Fibroblast of lung (primary cell): Measurements from ENCODE around the gene KMT2E. TPM values are rescaled to one million over a fixed set of nuclear protein-coding genes. Genes with fewer than 3 reads are reported as not detected.

Experiments used
- DNase-seq, 2 donors: peaks; one replicate each; pipeline versions ENCODE4 v3.0.0 to v3.0.0-alpha.2; 2010; ENCODE audit warnings: low read depth in 2 of 2
- H2AFZ ChIP-seq: 2 replicates; pipeline ENCODE4 v1.5.1; 2012; ENCODE audit warnings: low read length, control low read depth, inconsistent platforms
- H3K27ac ChIP-seq: 2 replicates; pipeline ENCODE4 v1.5.1; 2011; ENCODE audit warnings: low read length, control low read depth; ENCODE audit not compliant: insufficient read depth
- H3K27me3 ChIP-seq: 2 replicates; pipeline ENCODE4 v1.5.1; 2011; ENCODE audit warnings: mild to moderate bottlenecking, low read length; ENCODE audit not compliant: control insufficient read depth, insufficient read depth
- H3K36me3 ChIP-seq: 2 replicates; pipeline ENCODE4 v1.5.1; 2011; ENCODE audit warnings: low read length; ENCODE audit not compliant: control insufficient read depth, insufficient read depth
- H3K4me1 ChIP-seq: 2 replicates; pipeline ENCODE4 v1.5.1; 2011; ENCODE audit warnings: low read length; ENCODE audit not compliant: control insufficient read depth, insufficient read depth; ENCODE audit errors: extremely low read depth
- H3K4me2 ChIP-seq: 2 replicates; pipeline ENCODE4 v1.5.1; 2011; ENCODE audit warnings: low read length, control low read depth; ENCODE audit not compliant: insufficient read depth; ENCODE audit errors: extremely low read depth
- H3K4me3 ChIP-seq, 4 experiments: fragments of 200-600 bp in 1 of 4; sonication (generic) in 1 of 4; replicated peaks in 1 of 4; 2 replicates each; pipeline ENCODE4 v1.5.1; 2011 to 2016; ENCODE audit warnings: low read length in 4 of 4, low read depth in 3 of 4, mild to moderate bottlenecking in 3 of 4, control low read depth in 2 of 4, inconsistent platforms in 1 of 4, mixed read lengths in 1 of 4; ENCODE audit not compliant: insufficient read depth in 1 of 4; ENCODE audit errors: control extremely low read depth in 1 of 4
- H3K79me2 ChIP-seq: 2 replicates; pipeline ENCODE4 v1.5.1; 2012; ENCODE audit warnings: mild to moderate bottlenecking, low read length, inconsistent platforms; ENCODE audit not compliant: control insufficient read depth, insufficient read depth
- H3K9ac ChIP-seq: 2 replicates; pipeline ENCODE4 v1.5.1; 2011; ENCODE audit warnings: mild to moderate bottlenecking, low read length, control low read depth; ENCODE audit not compliant: insufficient read depth
- H3K9me3 ChIP-seq: 2 replicates; pipeline ENCODE4 v1.5.1; 2012; ENCODE audit warnings: low read depth, low read length; ENCODE audit not compliant: control insufficient read depth, insufficient read depth
- H4K20me1 ChIP-seq: 2 replicates; pipeline ENCODE4 v1.5.1; 2011; ENCODE audit warnings: low read length; ENCODE audit not compliant: control insufficient read depth, insufficient read depth; ENCODE audit errors: extremely low read depth
- CTCF ChIP-seq, 2 donors: IDR thresholded peaks in 1 of 2; conservative IDR thresholded peaks in 1 of 2; 1 replicate in 1 of 2; 2 replicates in 1 of 2; pipeline ENCODE4 v1.5.1; 2011 to 2012; ENCODE audit warnings: low read length in 2 of 2, control low read depth in 1 of 2, inconsistent platforms in 1 of 2, low read depth in 1 of 2, mild to moderate bottlenecking in 1 of 2
- EZH2 ChIP-seq: IDR thresholded peaks from 2 replicates; pipeline ENCODE4 v1.5.1; 2012; ENCODE audit warnings: low read length, control low read depth, mild to moderate bottlenecking; ENCODE audit errors: missing control alignments
- polyA plus RNA-seq, 2 donors: library from polyadenylated mRNA; depleted of rRNA in 1 of 2; stranded (reverse) in 1 of 2; unstranded in 1 of 2; fragments of >200 nt; gene quantifications; 2 replicates each; pipeline ENCODE4 v1.2.1, GENCODE V29; 2011 to 2012; ENCODE audit warnings: missing spikeins in 1 of 2
- total RNA-seq: library from RNA; depleted of rRNA; stranded (reverse); fragments of >200 nt; gene quantifications from 2 replicates; pipeline ENCODE4 v1.2.1, GENCODE V29; 2014

KMT2E gene
- total and polyA plus RNA-seq, 2 donors (not counting 1 experiment from before 2014, with no cell fraction given) = 7.5 to 95.0 TPM

DNA sequence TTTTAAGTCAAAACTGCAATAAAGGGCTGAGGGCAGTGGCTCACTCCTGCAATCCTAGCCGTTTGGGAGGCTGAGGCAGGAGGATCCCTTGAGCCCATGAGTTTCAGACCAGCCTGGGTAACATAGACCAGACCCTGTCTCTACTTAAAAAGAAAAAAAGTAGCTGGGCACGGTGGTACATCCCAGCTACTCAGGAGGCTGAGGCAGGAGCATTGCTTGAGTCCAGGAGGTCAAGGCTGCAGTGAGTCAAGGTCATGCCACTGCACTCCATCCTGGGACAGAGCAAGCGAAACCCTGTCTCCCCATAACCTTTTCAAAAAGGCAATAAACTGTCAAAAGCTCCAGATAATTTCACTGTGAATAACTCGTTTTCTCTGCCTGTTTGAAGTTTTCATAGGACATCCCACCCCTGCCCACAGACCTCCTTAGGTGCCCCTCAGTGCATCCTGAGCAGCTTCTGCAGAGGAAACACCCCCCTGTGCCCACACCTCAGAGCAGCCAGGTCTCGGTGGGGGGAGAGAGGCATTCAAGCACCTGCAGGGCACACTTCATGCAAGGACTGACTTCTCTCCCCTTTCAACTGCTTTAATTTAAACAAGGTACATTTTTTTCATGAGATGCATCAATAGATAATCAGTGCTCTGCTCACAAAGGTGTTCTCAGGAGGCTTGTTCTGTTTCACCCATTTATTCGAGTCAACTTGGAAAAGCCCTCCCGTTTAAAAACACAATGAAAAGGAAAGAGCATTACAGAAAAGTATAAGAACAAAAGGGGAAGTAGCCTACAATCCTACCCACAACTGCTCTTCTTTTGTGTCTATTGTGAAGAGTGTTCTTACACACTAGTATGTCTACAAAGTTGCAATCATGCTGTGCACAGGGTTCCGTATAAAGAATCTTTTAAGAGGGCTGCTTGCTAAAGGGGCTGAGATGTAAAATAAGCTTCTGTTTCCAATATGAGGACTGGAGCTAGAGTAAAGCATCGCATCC lies 104.9 kb downstream of the KMT2E start:
- no peaks in the 10 kb centered on the region for H3K79me2 ChIP-seq

GRCh38 chr7:105122619-105123018 lies 108.6 kb downstream of the KMT2E start:
- Histone ChIP-seq H3K9ac (no peak overlapping the region), H3K27me3 (no peaks in the 10 kb centered on the region), H3K36me3 (peaks cover 9% of the 10 kb centered on the region), H3K4me3 (no peak overlapping the region), H3K4me2 (no peak overlapping the region), H3K27ac (no peak overlapping the region), H3K9me3 (no peaks in the 10 kb centered on the region), H3K4me1 (peaks cover 3% of the 10 kb centered on the region), H3K79me2 (no peaks in the 10 kb centered on the region), H2AFZ (no peak overlapping the region), H4K20me1 (no peaks in the 10 kb centered on the region)
- no peak for TF ChIP-seq EZH2
- no peak for TF ChIP-seq CTCF (conservative IDR thresholded peaks at IDR 0.05 in 1 of 2, IDR thresholded peaks at IDR 0.05 in 1 of 2; ENCODE audit: low read depth in 1 of 2, low read length in 2 of 2)
- DNase-seq = no peak

More for the DNA sequence above, 104.9 kb downstream of the KMT2E start:
- no peak for DNase-seq
- H2AFZ ChIP-seq = no peak overlapping the region
- H3K27ac ChIP-seq = no peak overlapping the region
- H3K36me3 ChIP-seq = peaks cover 5% of the 10 kb centered on the region
- peaks cover 3% of the 10 kb centered on the region for H3K4me1 ChIP-seq
- no peaks in the 10 kb centered on the region for H4K20me1 ChIP-seq
- H3K4me3 ChIP-seq = no peak overlapping the region
- no peak overlapping the region for H3K4me2 ChIP-seq
- TF ChIP-seq CTCF (conservative IDR thresholded peaks at IDR 0.05 in 1 of 2, IDR thresholded peaks at IDR 0.05 in 1 of 2; ENCODE audit: low read depth in 1 of 2, low read length in 2 of 2) = no peak
- TF ChIP-seq EZH2 = no peak
- no peaks in the 10 kb centered on the region for H3K9me3 ChIP-seq
- H3K9ac ChIP-seq = no peak overlapping the region
- H3K27me3 ChIP-seq = no peaks in the 10 kb centered on the region

DNA sequence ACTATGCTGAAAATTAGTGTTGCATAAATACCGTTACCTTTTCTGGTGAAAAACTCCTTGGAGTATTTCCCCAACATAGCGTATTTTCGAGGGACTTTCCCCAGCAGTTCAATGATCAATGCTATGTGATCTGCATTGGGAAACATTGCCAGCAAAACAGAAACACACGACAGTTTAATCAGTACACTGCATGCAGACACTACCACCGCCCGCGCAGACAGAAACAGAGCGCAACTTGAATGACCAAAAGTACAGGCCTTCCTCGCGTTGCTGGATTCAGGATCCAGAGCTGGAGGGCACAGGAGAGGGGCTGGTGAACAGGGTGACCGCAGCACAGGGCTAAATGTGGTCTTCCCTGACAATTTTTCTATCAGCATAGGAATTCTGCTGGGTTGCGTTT lies 111.7 kb downstream of the KMT2E start:
- DNase-seq = no peak
- H3K4me1 ChIP-seq = peaks cover 3% of the 10 kb centered on the region
- no peak overlapping the region for H3K4me3 ChIP-seq
- no peak overlapping the region for H3K9ac ChIP-seq
- H2AFZ ChIP-seq = no peak overlapping the region
- no peaks in the 10 kb centered on the region for H4K20me1 ChIP-seq
- no peak overlapping the region for H3K27ac ChIP-seq
- no peaks in the 10 kb centered on the region for H3K27me3 ChIP-seq
- H3K9me3 ChIP-seq = no peaks in the 10 kb centered on the region
- H3K4me2 ChIP-seq = no peak overlapping the region
- TF ChIP-seq CTCF (conservative IDR thresholded peaks at IDR 0.05 in 1 of 2, IDR thresholded peaks at IDR 0.05 in 1 of 2; ENCODE audit: low read depth in 1 of 2, low read length in 2 of 2) (no peak), EZH2 (no peak)
- H3K79me2 ChIP-seq = no peaks in the 10 kb centered on the region
- H3K36me3 ChIP-seq = peaks cover 6% of the 10 kb centered on the region
